ENCODE data around the gene THAP7. TPM values are rescaled to one million over a fixed set of nuclear protein-coding genes. Genes with fewer than 3 reads are reported as not detected.

The THAP7 gene
- total RNA-seq, 1 donor from 2014 or later, result 17.0 TPM

GRCh38 chr22:21032037-21032867 is 30.3 kb upstream of the THAP7 start, which contains the start of gene SLC7A4:
Gene SLC7A4 (minus strand): TSS chr22:21032561. CDS start chr22:21031812, 749 bp downstream.
- ATAC-seq, result peak; percentile 52
- DNase-seq (ENCODE audit: missing footprints), result no peak
- intact Hi-C loops (cut with DNase I), result no loop called here

- ATAC-seq (no peak), DNase-seq (ENCODE audit: missing footprints) (no peak)
- intact Hi-C loops (cut with DNase I), result no loop called here
These were observed 29.7 kb upstream of the THAP7 start for GRCh38 chr22:21031545-21032036.

- no peak for DNase-seq (ENCODE audit: missing footprints)
- no peak for ATAC-seq
- intact Hi-C loops (cut with DNase I), result no loop called here
These were observed 29.0 kb upstream of the THAP7 start for GRCh38 chr22:21030621-21031544.

- no peak for ATAC-seq
- intact Hi-C loops (cut with DNase I), result no loop called here
- no peak for DNase-seq (ENCODE audit: missing footprints)
These were observed 28.1 kb upstream of the THAP7 start for GRCh38 chr22:21030032-21030431.

- intact Hi-C loops (cut with DNase I), result no loop called here
These were observed 27.6 kb upstream of the THAP7 start for GRCh38 chr22:21029486-21030025.

GRCh38 chr22:21028277-21029251 is 26.6 kb upstream of the THAP7 start:
- ATAC-seq, result no peak
- DNase-seq (ENCODE audit: missing footprints), result no peak
- intact Hi-C loops (cut with DNase I), result no loop called here

More at GRCh38 chr22:21029486-21030025, 27.6 kb upstream of the THAP7 start:
- ATAC-seq (no peak), DNase-seq (ENCODE audit: missing footprints) (no peak)

GRCh38 chr22:21026783-21027692 is 25.1 kb upstream of the THAP7 start:
- intact Hi-C loops (cut with DNase I), result no loop called here
- DNase-seq (ENCODE audit: missing footprints), result no peak
- no peak for ATAC-seq

GRCh38 chr22:21025763-21026755 is 24.1 kb upstream of the THAP7 start:
- DNase-seq (ENCODE audit: missing footprints) (no peak), ATAC-seq (no peak)
- intact Hi-C loops (cut with DNase I), result no loop called here

GRCh38 chr22:21025266-21025665 is 23.3 kb upstream of the THAP7 start:
- intact Hi-C loops (cut with DNase I), result no loop called here
- DNase-seq (ENCODE audit: missing footprints) (no peak), ATAC-seq (no peak)

GRCh38 chr22:21022955-21023614 is 21.2 kb upstream of the THAP7 start:
- ATAC-seq (no peak), DNase-seq (ENCODE audit: missing footprints) (no peak)
- intact Hi-C loops (cut with DNase I), result no loop called here

GRCh38 chr22:21022507-21022906 is 20.6 kb upstream of the THAP7 start:
- intact Hi-C loops (cut with DNase I), result no loop called here
- ATAC-seq (no peak), DNase-seq (ENCODE audit: missing footprints) (no peak)

- DNase-seq (ENCODE audit: missing footprints) (no peak), ATAC-seq (no peak)
- intact Hi-C loops (cut with DNase I), result no loop called here
These were observed 19.0 kb upstream of the THAP7 start for GRCh38 chr22:21020802-21021429.

- no peak for ATAC-seq
- no peak for DNase-seq (ENCODE audit: missing footprints)
- intact Hi-C loops (cut with DNase I), result no loop called here
These were observed 16.4 kb upstream of the THAP7 start for GRCh38 chr22:21018314-21018713.

GRCh38 chr22:21016644-21017420 is 14.9 kb upstream of the THAP7 start:
- intact Hi-C loops (cut with DNase I), result no loop called here
- no peak for DNase-seq (ENCODE audit: missing footprints)
- no peak for ATAC-seq
